ENCODE measurements around the gene GRB10.

Gene GRB10

GRCh38 chr7:50667789-50668226 lies 114.9 kb downstream of the GRB10 start:
- no peak for DNase-seq (ENCODE audit: low read depth)

GRCh38 chr7:50667338-50667737 lies 115.4 kb downstream of the GRB10 start:
- no peak for DNase-seq (ENCODE audit: low read depth)

- DNase-seq (ENCODE audit: low read depth): no peak
These were observed 116.6 kb downstream of the GRB10 start for GRCh38 chr7:50666124-50666496.

GRCh38 chr7:50665403-50666123 lies 117.1 kb downstream of the GRB10 start:
- DNase-seq (ENCODE audit: low read depth): no peak

- DNase-seq (ENCODE audit: low read depth): no peak
These were observed 117.8 kb downstream of the GRB10 start for GRCh38 chr7:50664937-50665336.

GRCh38 chr7:50664461-50664922 lies 118.2 kb downstream of the GRB10 start:
- no peak for DNase-seq (ENCODE audit: low read depth)

GRCh38 chr7:50663396-50664102 lies 119.1 kb downstream of the GRB10 start:
- no peak for DNase-seq (ENCODE audit: low read depth)

- DNase-seq (ENCODE audit: low read depth): no peak
These were observed 119.7 kb downstream of the GRB10 start for GRCh38 chr7:50662996-50663395.

- DNase-seq (ENCODE audit: low read depth): no peak
These were observed 120.5 kb downstream of the GRB10 start for GRCh38 chr7:50662041-50662694.

- no peak for DNase-seq (ENCODE audit: low read depth)
These were observed 121.2 kb downstream of the GRB10 start for GRCh38 chr7:50661345-50662040.

- DNase-seq (ENCODE audit: low read depth): no peak
These were observed 121.9 kb downstream of the GRB10 start for GRCh38 chr7:50660830-50661175.

GRCh38 chr7:50660040-50660829 lies 122.5 kb downstream of the GRB10 start:
- no peak for DNase-seq (ENCODE audit: low read depth)

GRCh38 chr7:50659329-50659965 lies 123.2 kb downstream of the GRB10 start:
- no peak for DNase-seq (ENCODE audit: low read depth)

- no peak for DNase-seq (ENCODE audit: low read depth)
These were observed 124.0 kb downstream of the GRB10 start for GRCh38 chr7:50658696-50659095.

GRCh38 chr7:50657912-50658311 lies 124.8 kb downstream of the GRB10 start:
- DNase-seq (ENCODE audit: low read depth): no peak

GRCh38 chr7:50657341-50657873 lies 125.3 kb downstream of the GRB10 start:
- no peak for DNase-seq (ENCODE audit: low read depth)

- DNase-seq (ENCODE audit: low read depth): no peak
These were observed 126.4 kb downstream of the GRB10 start for GRCh38 chr7:50656141-50656895.

- DNase-seq (ENCODE audit: low read depth): no peak
These were observed 127.2 kb downstream of the GRB10 start for GRCh38 chr7:50655490-50655889.

GRCh38 chr7:50655020-50655419 lies 127.7 kb downstream of the GRB10 start:
- no peak for DNase-seq (ENCODE audit: low read depth)

GRCh38 chr7:50653981-50654425 lies 128.7 kb downstream of the GRB10 start:
- DNase-seq (ENCODE audit: low read depth): no peak

Measured in non-pigmented ciliary epithelial cell (primary cell).